ENCODE data around the gene CFAP73. TPM values are rescaled to one million over a fixed set of nuclear protein-coding genes. Genes with fewer than 3 reads are reported as not detected.

CFAP73 gene
- total RNA-seq, 1 experiment from 2014 or later = 0.34 TPM

DNA sequence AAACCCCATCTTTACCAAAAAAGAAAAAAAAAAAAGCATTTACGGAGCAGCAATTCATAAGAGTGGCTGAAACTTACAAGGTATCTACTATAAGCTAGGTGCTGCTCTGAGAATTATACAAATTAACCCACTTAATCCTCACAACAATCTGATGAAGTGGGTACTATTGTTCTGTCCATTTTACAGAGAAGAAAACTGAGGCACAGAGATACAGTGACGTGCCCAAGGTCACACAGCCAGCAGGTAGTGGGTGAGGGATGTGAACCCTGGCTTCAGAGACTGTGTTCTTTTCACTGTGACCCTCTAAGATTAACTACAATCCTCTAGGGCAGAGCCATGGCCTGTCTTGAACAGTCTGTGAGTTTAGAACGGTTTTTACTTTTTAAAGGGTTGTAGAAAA lies 32.5 kb downstream of the CFAP73 start (continued):
- no peak for TF ChIP-seq POLR2AphosphoS5 (IDR thresholded peaks at IDR 0.05; ENCODE audit: low read depth, low read length)

DNA sequence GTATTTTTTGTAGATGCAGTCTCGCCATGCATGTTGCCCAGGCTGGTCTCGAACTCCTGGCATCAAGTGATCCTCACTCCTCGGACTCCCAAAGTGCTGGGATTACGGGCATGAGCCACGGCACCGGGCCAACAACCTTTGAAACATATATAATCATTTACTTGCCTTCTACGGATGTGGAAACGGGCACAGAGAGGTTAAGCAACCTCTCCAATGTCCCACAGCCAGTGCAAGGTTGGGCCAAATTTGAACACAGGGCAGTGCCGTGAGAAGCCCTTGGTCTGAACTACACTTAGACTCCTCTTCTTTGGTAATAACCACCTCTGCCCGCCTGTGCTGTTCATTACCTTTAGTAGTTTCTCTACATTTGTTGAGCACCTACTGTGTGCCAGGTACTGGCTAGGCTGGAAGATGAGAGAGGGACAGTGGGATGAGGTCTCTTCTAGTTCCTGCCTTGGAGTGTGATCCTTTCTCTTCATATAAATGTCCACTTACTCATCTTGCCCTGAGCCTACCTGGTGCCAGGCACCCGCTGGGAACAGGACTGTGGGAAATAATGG lies 33.6 kb downstream of the CFAP73 start:
- peaks cover 8 to 37% of the 10 kb centered on the region in 2 experiments; a peak in 3 of 4 replicates for H3K4me1 ChIP-seq (ENCODE audit: control insufficient read depth in 1 of 2, insufficient read depth in 2 of 2, low read length in 2 of 2)
- 0 out of 2 replicates have a peak overlapping the region, but pooled peaks have one; percentile 100 for H3K9ac ChIP-seq (ENCODE audit: low read length)
- no peak for ATAC-seq
- H3K79me2 ChIP-seq (ENCODE audit: insufficient read depth, low read length) = peaks cover 86% of the 10 kb centered on the region
- H3K9me3 ChIP-seq (ENCODE audit: control insufficient read depth in 1 of 2, insufficient read depth in 1 of 2, low read depth in 1 of 2, low read length in 2 of 2) = no peaks in the 10 kb centered on the region
- H3K36me3 ChIP-seq (ENCODE audit: control insufficient read depth in 1 of 2, insufficient read depth in 2 of 2, low read length in 2 of 2) = peaks cover 15 to 43% of the 10 kb centered on the region in 2 experiments
- peak overlapping the region; percentile 83 for H3K4me2 ChIP-seq (ENCODE audit: low read length)
- BruUV-seq (replicated peaks) = no TSS peak
- CTCF ChIA-PET = interaction anchor here (3.7 kb wide), 1 partner anchor 8 kb away, joined by 16 read pairs; no protein-coding TSS in a partner anchor
- POLR2A ChIA-PET = no interaction called here
- RAD21 ChIA-PET (ENCODE audit: low non-redundant PET in 1 of 2, low total read pairs in 2 of 2, uncharacterized antibody in 2 of 2, unreplicated experiment in 2 of 2) = no interaction called here
- H3K27ac ChIP-seq (ENCODE audit: low read depth, low read length) = no peak overlapping the region; the same call in 1 of the 2 replicates
- no peak overlapping the region for H2AFZ ChIP-seq (ENCODE audit: low read depth, low read length, poor library complexity, severe bottlenecking)
- H3K9me2 ChIP-seq (ENCODE audit: insufficient read depth) = no peaks in the 10 kb centered on the region
- TF ChIP-seq TCF7L2 (IDR thresholded peaks at IDR 0.05; ENCODE audit: borderline replicate concordance, extremely low read depth, insufficient read depth, insufficient read length) (no peak), EZH2 (IDR thresholded peaks at IDR 0.05) (no peak), ELF1 (IDR thresholded peaks at IDR 0.05; ENCODE audit: borderline replicate concordance, low read depth) (no peak), EZH2phosphoT487 (IDR thresholded peaks at IDR 0.05; ENCODE audit: borderline replicate concordance) (no peak), POLR2A (IDR thresholded peaks at IDR 0.05; ENCODE audit: borderline replicate concordance, extremely low read depth, insufficient read depth, insufficient read length) (no peak), EGR1 (IDR thresholded peaks at IDR 0.05; ENCODE audit: low read depth) (no peak), POLR2AphosphoS5 (IDR thresholded peaks at IDR 0.05; ENCODE audit: low read depth, low read length) (no peak), JUND (IDR thresholded peaks at IDR 0.05) (no peak), SP1 (IDR thresholded peaks at IDR 0.05; ENCODE audit: low read depth) (no peak), ZNF274 (IDR thresholded peaks at IDR 0.05; ENCODE audit: low read depth, low read length) (no peak), SIN3A (IDR thresholded peaks at IDR 0.05; ENCODE audit: low read depth) (no peak), YY1 (IDR thresholded peaks at IDR 0.05; ENCODE audit: extremely low read depth, insufficient replicate concordance, low read depth, low read length) (no peak), CEBPB (IDR thresholded peaks at IDR 0.05; ENCODE audit: low read depth) (no peak), RAD21 (IDR thresholded peaks at IDR 0.05; ENCODE audit: low read depth) (no peak)
- TF ChIP-seq, protein P1, sequence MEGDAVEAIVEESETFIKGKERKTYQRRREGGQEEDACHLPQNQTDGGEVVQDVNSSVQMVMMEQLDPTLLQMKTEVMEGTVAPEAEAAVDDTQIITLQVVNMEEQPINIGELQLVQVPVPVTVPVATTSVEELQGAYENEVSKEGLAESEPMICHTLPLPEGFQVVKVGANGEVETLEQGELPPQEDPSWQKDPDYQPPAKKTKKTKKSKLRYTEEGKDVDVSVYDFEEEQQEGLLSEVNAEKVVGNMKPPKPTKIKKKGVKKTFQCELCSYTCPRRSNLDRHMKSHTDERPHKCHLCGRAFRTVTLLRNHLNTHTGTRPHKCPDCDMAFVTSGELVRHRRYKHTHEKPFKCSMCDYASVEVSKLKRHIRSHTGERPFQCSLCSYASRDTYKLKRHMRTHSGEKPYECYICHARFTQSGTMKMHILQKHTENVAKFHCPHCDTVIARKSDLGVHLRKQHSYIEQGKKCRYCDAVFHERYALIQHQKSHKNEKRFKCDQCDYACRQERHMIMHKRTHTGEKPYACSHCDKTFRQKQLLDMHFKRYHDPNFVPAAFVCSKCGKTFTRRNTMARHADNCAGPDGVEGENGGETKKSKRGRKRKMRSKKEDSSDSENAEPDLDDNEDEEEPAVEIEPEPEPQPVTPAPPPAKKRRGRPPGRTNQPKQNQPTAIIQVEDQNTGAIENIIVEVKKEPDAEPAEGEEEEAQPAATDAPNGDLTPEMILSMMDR (IDR thresholded peaks at IDR 0.05 in 2 of 3, conservative IDR thresholded peaks at IDR 0.05 in 1 of 3; ENCODE audit: borderline replicate concordance in 1 of 3, insufficient read depth in 1 of 3, low read depth in 2 of 3, low read length in 2 of 3) = no peak
- TF ChIP-seq, protein P2, sequence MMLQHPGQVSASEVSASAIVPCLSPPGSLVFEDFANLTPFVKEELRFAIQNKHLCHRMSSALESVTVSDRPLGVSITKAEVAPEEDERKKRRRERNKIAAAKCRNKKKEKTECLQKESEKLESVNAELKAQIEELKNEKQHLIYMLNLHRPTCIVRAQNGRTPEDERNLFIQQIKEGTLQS (IDR thresholded peaks at IDR 0.05) = no peak
- TF ChIP-seq, protein P3, sequence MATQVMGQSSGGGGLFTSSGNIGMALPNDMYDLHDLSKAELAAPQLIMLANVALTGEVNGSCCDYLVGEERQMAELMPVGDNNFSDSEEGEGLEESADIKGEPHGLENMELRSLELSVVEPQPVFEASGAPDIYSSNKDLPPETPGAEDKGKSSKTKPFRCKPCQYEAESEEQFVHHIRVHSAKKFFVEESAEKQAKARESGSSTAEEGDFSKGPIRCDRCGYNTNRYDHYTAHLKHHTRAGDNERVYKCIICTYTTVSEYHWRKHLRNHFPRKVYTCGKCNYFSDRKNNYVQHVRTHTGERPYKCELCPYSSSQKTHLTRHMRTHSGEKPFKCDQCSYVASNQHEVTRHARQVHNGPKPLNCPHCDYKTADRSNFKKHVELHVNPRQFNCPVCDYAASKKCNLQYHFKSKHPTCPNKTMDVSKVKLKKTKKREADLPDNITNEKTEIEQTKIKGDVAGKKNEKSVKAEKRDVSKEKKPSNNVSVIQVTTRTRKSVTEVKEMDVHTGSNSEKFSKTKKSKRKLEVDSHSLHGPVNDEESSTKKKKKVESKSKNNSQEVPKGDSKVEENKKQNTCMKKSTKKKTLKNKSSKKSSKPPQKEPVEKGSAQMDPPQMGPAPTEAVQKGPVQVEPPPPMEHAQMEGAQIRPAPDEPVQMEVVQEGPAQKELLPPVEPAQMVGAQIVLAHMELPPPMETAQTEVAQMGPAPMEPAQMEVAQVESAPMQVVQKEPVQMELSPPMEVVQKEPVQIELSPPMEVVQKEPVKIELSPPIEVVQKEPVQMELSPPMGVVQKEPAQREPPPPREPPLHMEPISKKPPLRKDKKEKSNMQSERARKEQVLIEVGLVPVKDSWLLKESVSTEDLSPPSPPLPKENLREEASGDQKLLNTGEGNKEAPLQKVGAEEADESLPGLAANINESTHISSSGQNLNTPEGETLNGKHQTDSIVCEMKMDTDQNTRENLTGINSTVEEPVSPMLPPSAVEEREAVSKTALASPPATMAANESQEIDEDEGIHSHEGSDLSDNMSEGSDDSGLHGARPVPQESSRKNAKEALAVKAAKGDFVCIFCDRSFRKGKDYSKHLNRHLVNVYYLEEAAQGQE (IDR thresholded peaks at IDR 0.05; ENCODE audit: low read depth) = no peak
- TF ChIP-seq, protein P4, sequence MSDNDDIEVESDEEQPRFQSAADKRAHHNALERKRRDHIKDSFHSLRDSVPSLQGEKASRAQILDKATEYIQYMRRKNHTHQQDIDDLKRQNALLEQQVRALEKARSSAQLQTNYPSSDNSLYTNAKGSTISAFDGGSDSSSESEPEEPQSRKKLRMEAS (IDR thresholded peaks at IDR 0.05) = no peak
- H3K4me3 ChIP-seq (replicated peaks in 1 of 2; ENCODE audit: low read depth in 1 of 2, low read length in 2 of 2) = no peak overlapping the region; a peak in 1 of 4 replicates
- no peaks in the 10 kb centered on the region for H3K27me3 ChIP-seq (ENCODE audit: insufficient read depth, low read length)
- no peak for DNase-seq (ENCODE audit: low read depth, low spot score)
- intact Hi-C loops (cut with micrococcal nuclease) = no loop called here
- no peaks in the 10 kb centered on the region; the same call in 1 of the 2 replicates for H4K20me1 ChIP-seq (ENCODE audit: insufficient read depth)

Data from HCT116 (cell line).